D721Med (cell line): ENCODE data around the gene ARHGAP23.
A peak's percentile ranks its signal among the peaks of the same experiment; 100 is the strongest.
"Not testable (repeated sequence)": the region's sequence is repeated elsewhere in the genome, so short reads cannot be mapped to it uniquely, and the experiment has no call there.

Source experiments
- DNase-seq: peaks from one replicate; pipeline ENCODE4 v3.0.0; 2011; ENCODE audit warnings: low spot score; ENCODE audit not compliant: insufficient read length
- FAIRE-seq: peaks from 2 replicates; lab custom pipeline; 2011; peaks lifted over from hg19 to GRCh38; lab: Jason Lieb, UNC
- TF ChIP-seq, protein P1 (sequence below): IDR thresholded peaks from 2 replicates; pipeline ENCODE4 v1.5.1; 2012; ENCODE audit warnings: mild to moderate bottlenecking, control low read depth; ENCODE audit not compliant: insufficient read depth; ENCODE audit errors: missing control alignments

ARHGAP23 gene

DNA sequence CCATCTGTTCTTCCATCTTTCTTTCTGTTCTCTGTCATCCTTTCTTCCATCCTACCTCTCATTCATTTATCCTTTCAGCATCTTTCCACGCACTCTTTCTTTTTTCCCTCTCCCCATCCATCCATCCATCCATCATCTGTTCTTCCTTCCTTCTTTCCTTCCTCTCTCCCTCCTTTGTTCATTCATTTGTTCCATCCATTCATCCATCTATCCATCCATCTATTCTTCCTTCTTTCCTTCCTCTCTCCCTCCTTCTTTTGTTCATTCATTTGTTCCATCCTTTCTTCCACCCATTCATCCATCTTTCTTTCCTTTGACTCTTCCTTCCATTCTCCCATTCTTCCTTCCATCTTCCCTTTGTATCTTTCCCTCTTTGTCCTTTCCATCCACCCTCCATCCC, 39.2 kb downstream of the ARHGAP23 start:
- no peak for FAIRE-seq
- TF ChIP-seq, protein P1, sequence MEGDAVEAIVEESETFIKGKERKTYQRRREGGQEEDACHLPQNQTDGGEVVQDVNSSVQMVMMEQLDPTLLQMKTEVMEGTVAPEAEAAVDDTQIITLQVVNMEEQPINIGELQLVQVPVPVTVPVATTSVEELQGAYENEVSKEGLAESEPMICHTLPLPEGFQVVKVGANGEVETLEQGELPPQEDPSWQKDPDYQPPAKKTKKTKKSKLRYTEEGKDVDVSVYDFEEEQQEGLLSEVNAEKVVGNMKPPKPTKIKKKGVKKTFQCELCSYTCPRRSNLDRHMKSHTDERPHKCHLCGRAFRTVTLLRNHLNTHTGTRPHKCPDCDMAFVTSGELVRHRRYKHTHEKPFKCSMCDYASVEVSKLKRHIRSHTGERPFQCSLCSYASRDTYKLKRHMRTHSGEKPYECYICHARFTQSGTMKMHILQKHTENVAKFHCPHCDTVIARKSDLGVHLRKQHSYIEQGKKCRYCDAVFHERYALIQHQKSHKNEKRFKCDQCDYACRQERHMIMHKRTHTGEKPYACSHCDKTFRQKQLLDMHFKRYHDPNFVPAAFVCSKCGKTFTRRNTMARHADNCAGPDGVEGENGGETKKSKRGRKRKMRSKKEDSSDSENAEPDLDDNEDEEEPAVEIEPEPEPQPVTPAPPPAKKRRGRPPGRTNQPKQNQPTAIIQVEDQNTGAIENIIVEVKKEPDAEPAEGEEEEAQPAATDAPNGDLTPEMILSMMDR: no peak

DNA sequence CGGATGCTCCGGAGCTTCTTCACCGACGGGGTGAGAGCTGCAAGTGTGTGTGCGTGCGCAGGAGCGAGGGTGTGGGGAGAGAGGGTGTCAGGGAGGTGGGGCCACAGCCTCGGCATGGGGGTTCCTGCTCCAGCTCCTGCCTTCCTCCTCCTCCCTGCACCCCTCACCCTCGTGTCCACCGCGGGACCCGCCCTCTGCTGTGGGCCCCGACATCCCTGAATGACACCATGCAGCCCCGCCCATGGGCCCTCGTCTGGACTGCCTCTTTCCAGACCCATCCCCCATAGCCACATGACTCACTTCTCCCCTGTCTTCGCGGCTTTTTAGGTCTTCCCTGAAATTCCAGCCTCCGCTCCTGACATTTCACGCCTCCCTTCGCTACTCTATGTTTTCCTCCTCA, 41.6 kb downstream of the ARHGAP23 start:
- DNase-seq (no peak), FAIRE-seq (no peak)
- TF ChIP-seq, protein P1: no peak

More for the DNA sequence above, 39.2 kb downstream of the ARHGAP23 start:
- DNase-seq: no peak

DNA sequence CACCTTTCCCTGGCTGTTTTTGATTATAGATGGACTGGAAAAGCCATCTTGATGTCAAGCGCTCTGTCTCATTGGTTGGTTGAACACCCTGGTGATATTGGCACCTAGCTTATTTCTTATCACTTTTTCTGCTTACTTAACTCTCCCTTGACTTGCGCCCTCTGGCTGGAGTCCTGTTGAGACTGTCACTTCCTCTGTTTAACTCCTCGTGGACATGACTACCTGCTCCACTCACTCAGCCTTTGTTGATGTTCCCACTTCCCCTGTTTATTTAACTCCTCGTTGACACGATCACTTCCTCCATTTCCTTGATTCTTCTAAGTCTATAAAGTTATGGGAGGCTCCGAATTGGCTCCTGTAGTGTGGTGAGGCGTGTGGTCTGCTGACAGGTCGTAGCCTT, 43.0 kb downstream of the ARHGAP23 start:
- FAIRE-seq, DNase-seq: not testable (repeated sequence)

DNA sequence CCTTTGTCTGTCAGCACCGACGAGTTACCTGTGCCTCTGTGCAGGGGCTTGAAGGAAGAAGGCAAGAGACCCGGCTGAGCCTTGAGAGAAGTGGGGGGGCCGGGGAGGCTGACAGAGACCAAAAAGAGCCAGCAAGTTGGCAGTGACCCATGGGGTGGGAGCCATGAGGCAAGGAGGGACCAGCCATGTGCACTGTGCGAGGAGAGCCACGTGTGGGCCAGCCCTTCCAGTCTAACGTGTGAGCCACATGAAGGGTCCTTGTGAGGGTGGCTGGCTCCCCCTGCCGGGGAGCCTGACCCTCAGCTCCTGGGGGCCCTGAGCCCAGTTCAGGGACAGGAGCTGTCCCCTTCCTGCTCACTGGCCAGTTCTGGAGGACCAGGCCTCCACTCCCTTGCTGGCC, 46.4 kb downstream of the ARHGAP23 start:
- TF ChIP-seq, protein P1: peak; percentile 55
- FAIRE-seq, DNase-seq: not testable (repeated sequence)

DNA sequence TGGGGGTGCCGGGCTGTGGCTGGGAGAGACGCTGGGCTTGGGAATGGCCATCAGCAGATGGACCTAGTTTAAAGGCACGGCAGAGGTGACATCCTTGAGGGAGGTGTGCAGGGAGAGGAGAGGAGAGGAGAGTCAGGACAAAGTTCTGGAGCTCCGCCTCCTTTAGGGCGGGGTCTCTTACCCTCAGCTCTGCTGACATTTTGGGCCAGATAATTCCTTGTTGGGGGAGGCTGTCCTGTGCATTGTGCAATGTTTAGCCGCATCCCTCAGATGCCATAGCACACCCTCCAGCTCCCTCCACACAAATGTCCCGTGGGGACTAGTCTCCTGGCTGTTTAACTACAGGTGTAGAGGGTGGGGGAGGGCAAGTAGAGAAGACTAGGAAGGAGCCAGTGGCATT, 48.3 kb downstream of the ARHGAP23 start:
- DNase-seq (no peak), FAIRE-seq (no peak)
- TF ChIP-seq, protein P1: no peak

DNA sequence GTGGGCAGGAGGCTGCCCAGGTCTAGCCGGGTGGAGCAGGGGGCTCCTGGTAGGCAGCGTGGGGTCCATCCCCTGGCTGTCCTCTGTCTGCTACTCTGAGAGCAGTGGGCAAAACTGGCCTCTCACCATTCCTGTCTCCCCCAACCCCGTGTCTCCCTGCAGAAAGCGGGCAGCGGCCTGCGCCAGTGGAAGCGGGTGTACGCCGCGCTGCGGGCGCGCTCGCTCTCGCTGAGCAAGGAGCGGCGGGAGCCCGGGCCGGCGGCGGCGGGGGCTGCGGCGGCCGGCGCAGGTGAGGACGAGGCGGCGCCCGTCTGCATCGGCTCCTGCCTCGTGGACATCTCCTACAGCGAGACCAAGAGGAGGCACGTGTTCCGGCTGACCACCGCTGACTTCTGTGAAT, 49.2 kb downstream of the ARHGAP23 start:
- not testable (repeated sequence) for DNase-seq, FAIRE-seq

DNA sequence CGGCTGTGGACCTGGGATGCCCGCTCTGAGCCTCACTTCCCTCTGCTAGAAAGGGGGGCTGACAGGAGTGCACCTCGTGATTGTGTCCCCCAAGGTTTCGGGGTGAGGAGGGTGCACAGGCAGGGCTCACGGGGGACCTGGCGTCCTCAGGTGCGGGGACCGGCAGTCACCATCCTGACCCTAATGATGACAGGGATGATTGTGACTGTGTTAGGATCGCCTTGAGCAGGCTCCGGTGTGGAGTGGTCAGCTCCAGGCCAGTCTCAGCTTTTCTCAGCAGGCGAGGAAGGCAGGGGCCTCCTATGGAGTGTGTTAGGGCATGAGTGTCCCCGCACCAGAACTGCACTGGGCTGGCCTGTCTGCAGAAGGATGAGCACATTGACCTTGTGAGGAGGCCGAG, 49.7 kb downstream of the ARHGAP23 start:
- DNase-seq, FAIRE-seq: not testable (repeated sequence)

DNA sequence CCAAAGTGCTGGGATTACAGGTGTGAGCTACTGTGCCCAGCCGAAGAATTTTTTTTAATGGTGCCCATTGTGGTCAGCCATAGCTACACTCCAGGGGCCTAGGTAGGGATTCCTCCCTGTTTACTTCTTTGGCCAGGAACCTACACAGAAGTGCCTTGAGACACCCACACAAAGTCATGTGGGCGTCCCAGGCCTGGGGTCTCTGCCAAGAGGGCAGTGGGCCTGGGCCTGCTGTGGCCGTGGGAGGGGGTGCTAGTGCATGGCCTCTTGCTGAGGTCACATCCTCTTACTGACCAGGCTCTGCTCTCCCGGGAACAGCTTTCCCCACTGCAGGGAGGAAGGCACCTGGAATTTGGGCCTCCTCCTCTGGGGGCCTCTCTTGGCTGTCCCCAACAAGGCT, 50.4 kb downstream of the ARHGAP23 start:
- not testable (repeated sequence) for FAIRE-seq

DNA sequence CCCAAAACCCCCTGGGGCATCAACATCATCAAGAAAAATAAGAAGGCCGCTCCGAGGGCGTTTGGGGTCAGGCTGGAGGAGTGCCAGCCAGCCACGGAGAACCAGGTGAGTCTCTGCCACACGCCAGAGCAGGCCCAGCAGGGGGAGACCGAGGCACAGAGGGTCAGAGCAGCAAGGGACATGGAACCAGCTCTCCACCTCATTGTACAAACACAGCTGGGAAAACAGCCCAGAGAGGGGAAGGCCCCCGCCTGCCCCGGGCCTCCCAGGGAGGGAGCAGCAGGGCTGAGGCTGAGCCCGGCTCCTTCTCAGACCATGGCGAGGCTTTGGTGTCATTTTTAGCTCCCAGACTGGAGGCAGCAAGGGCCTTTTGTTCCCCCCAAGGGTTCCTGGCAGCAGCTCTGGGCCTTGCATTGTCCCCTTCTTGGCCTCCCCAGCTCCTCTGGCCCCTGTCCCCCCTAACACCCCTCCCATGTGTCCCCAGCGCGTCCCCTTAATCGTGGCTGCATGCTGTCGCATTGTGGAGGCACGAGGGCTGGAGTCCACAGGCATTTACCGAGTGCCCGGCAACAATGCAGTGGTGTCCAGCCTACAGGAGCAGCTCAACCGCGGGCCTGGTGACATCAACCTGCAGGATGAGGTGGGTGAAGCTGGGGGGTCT, 53.9 kb downstream of the ARHGAP23 start:
- not testable (repeated sequence) for DNase-seq, FAIRE-seq

More for the DNA sequence above, 50.4 kb downstream of the ARHGAP23 start:
- not testable (repeated sequence) for DNase-seq

DNA sequence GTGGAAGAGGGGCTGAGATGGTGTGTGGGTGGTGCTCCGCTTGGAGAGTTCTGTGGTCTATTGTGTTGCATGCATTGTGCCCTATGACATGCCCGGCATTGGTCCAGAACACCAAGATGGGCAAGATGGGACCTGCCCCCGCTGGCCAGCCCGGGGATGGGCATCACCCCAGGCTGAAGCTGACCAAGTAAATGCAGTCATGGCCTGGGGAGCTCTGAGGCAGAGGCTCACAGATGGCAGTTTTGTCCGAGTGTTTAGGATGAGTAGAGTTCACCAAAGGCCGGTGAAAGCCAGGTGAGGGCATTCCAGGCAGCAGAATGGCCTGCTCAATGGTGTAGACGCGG, 54.4 kb downstream of the ARHGAP23 start:
- not testable (repeated sequence) for FAIRE-seq, DNase-seq
